AG04449 (cell line): Measurements from ENCODE around the gene UVRAG.
A peak's percentile ranks its signal among the peaks of the same experiment; 100 is the strongest.

ENCODE experiments used
- CTCF ChIA-PET: fragments of 350-600 bp; formaldehyde crosslinking; extraction: SDS; loops from one replicate; lab custom pipeline; 2021; ENCODE audit warnings: antibody characterized with exemption; lab: Yijun Ruan, JAX
- POLR2A ChIA-PET: fragments of 400-600, 350-600 bp; formaldehyde crosslinking; extraction: SDS; loops from one replicate; lab custom pipeline; 2020; ENCODE audit warnings: antibody characterized with exemption, inconsistent platforms; lab: Yijun Ruan, JAX
- DNase-seq: peaks from one replicate; pipeline ENCODE4 v3.0.0-alpha.2; 2010; ENCODE audit warnings: low read depth, low spot score
- H3K4me3 ChIP-seq: 2 replicates; pipeline ENCODE4 v1.5.1; 2011; ENCODE audit warnings: low read depth, mild to moderate bottlenecking, control low read depth, low read length
- CTCF ChIP-seq: IDR thresholded peaks from one replicate; pipeline ENCODE4 v1.5.1; 2011; ENCODE audit warnings: mild to moderate bottlenecking, moderate library complexity, low read length, control low read depth, inconsistent platforms; ENCODE audit not compliant: insufficient read depth; ENCODE audit errors: missing control alignments

The UVRAG gene

GRCh38 chr11:76025068-76025467, 210.1 kb downstream of the UVRAG start:
- no peak for TF ChIP-seq CTCF
- ChIA-PET CTCF (interaction anchor here (1.0 kb wide), 1 partner anchor 19 kb away, joined by 3 read pairs; no protein-coding TSS in a partner anchor), POLR2A (interaction anchor here (0.5 to 0.7 kb wide), 2 partner anchors 23 to 145 kb away, joined by 3 to 5 read pairs; no protein-coding TSS in a partner anchor)
- H3K4me3 ChIP-seq = no peak overlapping the region
- peak; percentile 76 for DNase-seq

- no peak for DNase-seq
- no peak for TF ChIP-seq CTCF
- ChIA-PET POLR2A (interaction anchor here (0.5 kb wide), 1 partner anchor 145 kb away, joined by 5 read pairs; no protein-coding TSS in a partner anchor), CTCF (no interaction called here)
- H3K4me3 ChIP-seq = no peak overlapping the region
Measured at GRCh38 chr11:76025817-76026216, 210.8 kb downstream of the UVRAG start.

- POLR2A ChIA-PET = no interaction called here
- TF ChIP-seq CTCF = no peak
- no peak overlapping the region for H3K4me3 ChIP-seq
- CTCF ChIA-PET = no interaction called here
- DNase-seq = no peak
Measured at GRCh38 chr11:76026281-76026680, 211.3 kb downstream of the UVRAG start.

- ChIA-PET CTCF (no interaction called here), POLR2A (no interaction called here)
- DNase-seq = no peak
- TF ChIP-seq CTCF = no peak
- H3K4me3 ChIP-seq = no peak overlapping the region
Measured at GRCh38 chr11:76026862-76027261, 211.9 kb downstream of the UVRAG start.

DNA sequence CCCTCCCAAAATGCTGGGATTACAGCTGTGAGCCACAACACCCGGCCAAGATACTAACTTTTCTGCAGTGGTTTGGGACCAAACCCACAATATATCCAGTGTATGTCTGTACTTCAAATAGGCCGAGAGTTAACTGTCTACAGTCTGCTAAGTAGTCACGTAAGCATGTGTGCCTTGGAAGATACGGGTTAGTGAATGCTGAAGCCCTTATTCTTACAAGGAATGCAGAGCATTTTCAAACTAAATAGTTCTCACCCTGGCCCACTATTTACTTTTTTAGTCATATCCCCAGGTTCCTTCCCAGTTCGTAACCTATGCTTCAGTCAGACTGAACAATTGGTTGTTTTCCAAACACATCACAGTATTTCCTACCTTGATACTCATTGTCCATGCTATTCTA, 215.3 kb downstream of the UVRAG start:
- DNase-seq = peak; percentile 53
- CTCF ChIA-PET = no interaction called here
- no peak for TF ChIP-seq CTCF
- no peak overlapping the region for H3K4me3 ChIP-seq
- POLR2A ChIA-PET = interaction anchor here (1.0 kb wide), 1 partner anchor 23 kb away, joined by 3 read pairs; no protein-coding TSS in a partner anchor

- no peak for TF ChIP-seq CTCF
- H3K4me3 ChIP-seq = no peak overlapping the region
- ChIA-PET CTCF (no interaction called here), POLR2A (no interaction called here)
- DNase-seq = no peak
Measured at GRCh38 chr11:76030968-76031590, 216.1 kb downstream of the UVRAG start.
